MM.1S (cell line): ENCODE measurements around the gene CYGB.
"Not testable (repeated sequence)": the region's sequence is repeated elsewhere in the genome, so short reads cannot be mapped to it uniquely, and the experiment has no call there.

Experiments
- DNase-seq: peaks from one replicate; pipeline ENCODE4 v3.0.0-alpha.2; 2015
- H2AFZ ChIP-seq: fragments of 300-600 bp; sonication (generic); 2 replicates; pipeline ENCODE4 v1.6.0; 2016; ENCODE audit warnings: antibody characterized with exemption, low read length
- H3F3A ChIP-seq: fragments of 300-600 bp; sonication (generic); 2 replicates; pipeline ENCODE4 v1.6.1; 2016; ENCODE audit warnings: mild to moderate bottlenecking, antibody characterized with exemption, low read length, moderate library complexity, mixed read lengths; ENCODE audit not compliant: insufficient read depth
- H3K27ac ChIP-seq: fragments of 300-600 bp; sonication (generic); 2 replicates; pipeline ENCODE4 v1.5.1; 2016; ENCODE audit warnings: mild to moderate bottlenecking, low read length
- H3K27me3 ChIP-seq: fragments of 300-600 bp; sonication (generic); replicated peaks from 2 replicates; pipeline ENCODE4 v1.6.0; 2016; ENCODE audit warnings: low read length; ENCODE audit not compliant: insufficient read depth
- H3K36me3 ChIP-seq: fragments of 300-600 bp; sonication (generic); replicated peaks from 2 replicates; pipeline ENCODE4 v1.6.1; 2016; ENCODE audit warnings: mild to moderate bottlenecking, low read length, mixed read lengths; ENCODE audit not compliant: insufficient read depth
- H3K4me1 ChIP-seq: fragments of 300-600 bp; sonication (generic); 2 replicates; pipeline ENCODE4 v1.6.1; 2016; ENCODE audit warnings: low read length, mixed read lengths
- H3K4me2 ChIP-seq: fragments of 300-600 bp; sonication (generic); 2 replicates; pipeline ENCODE4 v1.6.0; 2016; ENCODE audit warnings: low read depth, low read length
- H3K4me3 ChIP-seq: fragments of 300-600 bp; sonication (generic); 2 replicates; pipeline ENCODE4 v1.5.1; 2016; ENCODE audit warnings: low read length, mixed read lengths
- H3K79me2 ChIP-seq: fragments of 300-600 bp; sonication (generic); 2 replicates; pipeline ENCODE4 v1.6.1; 2016; ENCODE audit warnings: mixed run types, low read length, mixed read lengths
- H3K9ac ChIP-seq: fragments of 300-600 bp; sonication (generic); 2 replicates; pipeline ENCODE4 v1.6.1; 2016; ENCODE audit warnings: low read length, mixed read lengths
- H3K9me2 ChIP-seq: fragments of 300-600 bp; sonication (generic); replicated peaks from 2 replicates; pipeline ENCODE4 v1.6.1; 2016; ENCODE audit warnings: mild to moderate bottlenecking, low read length, mixed read lengths; ENCODE audit not compliant: insufficient read depth
- H3K9me3 ChIP-seq: fragments of 300-600 bp; sonication (generic); replicated peaks from 2 replicates; pipeline ENCODE4 v1.6.1; 2016; ENCODE audit warnings: mild to moderate bottlenecking, low read length, mixed read lengths; ENCODE audit not compliant: insufficient read depth
- H4K20me1 ChIP-seq: fragments of 300-600 bp; sonication (generic); 2 replicates; pipeline ENCODE4 v1.6.1; 2016; ENCODE audit warnings: mild to moderate bottlenecking, low read length, moderate library complexity, mixed read lengths; ENCODE audit not compliant: insufficient read depth
- EZH2 ChIP-seq: fragments of 300-600 bp; sonication (generic); optimal IDR thresholded peaks from 2 replicates; pipeline ENCODE3; 2017; ENCODE audit warnings: low read depth, mild to moderate bottlenecking, antibody characterized with exemption, low read length, mixed read lengths
- EZH2phosphoT487 ChIP-seq: fragments of 300-600 bp; sonication (generic); IDR thresholded peaks from 2 replicates; pipeline ENCODE4 v1.6.1; 2018; ENCODE audit warnings: antibody characterized with exemption, low read length
- TF ChIP-seq, protein P1 (sequence below): fragments of 300-600 bp; sonication (generic); IDR thresholded peaks from 2 replicates; pipeline ENCODE4 v1.5.1; 2016; ENCODE audit warnings: antibody characterized with exemption, low read length, mixed read lengths

The CYGB gene

GRCh38 chr17:76515274-76515949 lies 22.1 kb downstream of the CYGB start:
- no peak for TF ChIP-seq EZH2
- TF ChIP-seq, protein P1, sequence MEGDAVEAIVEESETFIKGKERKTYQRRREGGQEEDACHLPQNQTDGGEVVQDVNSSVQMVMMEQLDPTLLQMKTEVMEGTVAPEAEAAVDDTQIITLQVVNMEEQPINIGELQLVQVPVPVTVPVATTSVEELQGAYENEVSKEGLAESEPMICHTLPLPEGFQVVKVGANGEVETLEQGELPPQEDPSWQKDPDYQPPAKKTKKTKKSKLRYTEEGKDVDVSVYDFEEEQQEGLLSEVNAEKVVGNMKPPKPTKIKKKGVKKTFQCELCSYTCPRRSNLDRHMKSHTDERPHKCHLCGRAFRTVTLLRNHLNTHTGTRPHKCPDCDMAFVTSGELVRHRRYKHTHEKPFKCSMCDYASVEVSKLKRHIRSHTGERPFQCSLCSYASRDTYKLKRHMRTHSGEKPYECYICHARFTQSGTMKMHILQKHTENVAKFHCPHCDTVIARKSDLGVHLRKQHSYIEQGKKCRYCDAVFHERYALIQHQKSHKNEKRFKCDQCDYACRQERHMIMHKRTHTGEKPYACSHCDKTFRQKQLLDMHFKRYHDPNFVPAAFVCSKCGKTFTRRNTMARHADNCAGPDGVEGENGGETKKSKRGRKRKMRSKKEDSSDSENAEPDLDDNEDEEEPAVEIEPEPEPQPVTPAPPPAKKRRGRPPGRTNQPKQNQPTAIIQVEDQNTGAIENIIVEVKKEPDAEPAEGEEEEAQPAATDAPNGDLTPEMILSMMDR = no peak
- Histone ChIP-seq H3K27me3 (peaks cover 15% of the 10 kb centered on the region), H3K9ac (peak overlapping the region; percentile 25; the same call in 1 of the 2 replicates), H3K9me2 (no peaks in the 10 kb centered on the region), H3K4me1 (peaks cover 5% of the 10 kb centered on the region), H2AFZ (peak overlapping the region; percentile 52), H4K20me1 (no peaks in the 10 kb centered on the region), H3K79me2 (no peaks in the 10 kb centered on the region), H3K4me3 (peak overlapping the region; percentile 20), H3K4me2 (peak overlapping the region; percentile 66), H3K36me3 (no peaks in the 10 kb centered on the region), H3F3A (no peaks in the 10 kb centered on the region; the same call in 1 of the 2 replicates), H3K27ac (peak overlapping the region; percentile 45; the same call in 1 of the 2 replicates), H3K9me3 (no peaks in the 10 kb centered on the region)
- DNase-seq = peak; percentile 57

GRCh38 chr17:76514355-76514754 lies 23.2 kb downstream of the CYGB start:
- H4K20me1 ChIP-seq, H3K27ac ChIP-seq, H3K4me1 ChIP-seq, H3K9me3 ChIP-seq, H3K9me2 ChIP-seq, H3K9ac ChIP-seq, H3K4me3 ChIP-seq, H3F3A ChIP-seq, DNase-seq, H2AFZ ChIP-seq, H3K36me3 ChIP-seq, H3K79me2 ChIP-seq, H3K4me2 ChIP-seq, H3K27me3 ChIP-seq: not testable (repeated sequence)

- 0 out of 2 replicates have a peak, but pooled peaks cover 2% of the 10 kb centered on the region for H3K27me3 ChIP-seq
- no peak for TF ChIP-seq EZH2
- TF ChIP-seq, protein P1 = no peak
- TF ChIP-seq EZH2phosphoT487 = no peak
Observed at GRCh38 chr17:76513306-76513692, 24.2 kb downstream of the CYGB start.

More at GRCh38 chr17:76513306-76513692, 24.2 kb downstream of the CYGB start:
- Histone ChIP-seq H4K20me1 (no peaks in the 10 kb centered on the region), H2AFZ (no peak overlapping the region), H3K4me2 (no peak overlapping the region), H3K27ac (no peak overlapping the region), H3K9ac (no peak overlapping the region), H3K36me3 (no peaks in the 10 kb centered on the region), H3K9me2 (no peaks in the 10 kb centered on the region), H3K9me3 (no peaks in the 10 kb centered on the region), H3K4me1 (peaks cover 5% of the 10 kb centered on the region), H3K4me3 (no peak overlapping the region), H3K79me2 (no peaks in the 10 kb centered on the region), H3F3A (no peaks in the 10 kb centered on the region; the same call in 1 of the 2 replicates)
- DNase-seq = no peak
